ENCODE measurements around the gene STAT6. TPM values are rescaled to one million over a fixed set of nuclear protein-coding genes. Genes with fewer than 3 reads are reported as not detected.

Gene STAT6
- total and polyA plus RNA-seq, 2 experiments from 2014 or later: 78.9 to 80.0 TPM

DNA sequence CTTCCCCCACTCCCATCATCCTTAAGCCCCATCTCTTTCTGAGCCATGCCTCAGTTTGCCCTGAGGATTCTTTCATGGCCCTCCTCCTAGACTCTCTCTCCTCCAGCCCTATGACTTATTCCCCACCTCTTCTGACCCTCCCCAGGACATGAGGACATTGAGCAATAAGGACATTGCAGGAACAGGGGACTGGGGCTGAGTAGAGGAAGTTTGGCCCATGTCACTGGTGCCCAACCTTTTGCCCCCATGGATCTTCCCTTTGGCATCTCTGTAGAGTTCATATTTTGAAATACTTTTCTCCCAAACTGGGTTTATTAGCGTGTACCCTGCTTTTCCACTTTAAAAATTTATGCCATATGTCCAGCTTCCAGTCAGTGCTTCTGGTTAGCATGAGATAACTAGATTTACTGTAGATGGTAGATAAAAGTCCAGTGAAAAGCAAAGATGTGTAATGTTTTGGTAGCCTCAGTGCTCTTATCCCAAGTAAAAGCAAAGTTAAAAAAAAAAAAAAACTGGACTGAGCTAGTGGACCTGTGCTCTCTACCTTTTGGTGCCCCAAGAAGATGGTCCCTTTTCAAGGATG lies 42.3 kb upstream of the STAT6 start:
- Histone ChIP-seq H3K36me3 (replicated peaks; ENCODE audit: insufficient read depth, low read depth) (no peaks in the 10 kb centered on the region), H3K4me3 (no peak overlapping the region), H3K9me3 (ENCODE audit: low read depth) (no peaks in the 10 kb centered on the region), H3K4me2 (no peak overlapping the region), H3K4me1 (ENCODE audit: insufficient read depth) (peaks cover 43% of the 10 kb centered on the region), H3K9me2 (replicated peaks; ENCODE audit: insufficient read depth) (no peaks in the 10 kb centered on the region), H2AFZ (no peak overlapping the region), H3K79me2 (peaks cover 31% of the 10 kb centered on the region), H4K20me1 (ENCODE audit: insufficient read depth, poor library complexity, severe bottlenecking) (no peaks in the 10 kb centered on the region), H3K27ac (no peak overlapping the region), H3K27me3 (no peaks in the 10 kb centered on the region)
- TF ChIP-seq EZH2phosphoT487 (IDR thresholded peaks at IDR 0.05; ENCODE audit: low read depth, severe bottlenecking, unreplicated experiment): no peak
- TF ChIP-seq, protein P1, sequence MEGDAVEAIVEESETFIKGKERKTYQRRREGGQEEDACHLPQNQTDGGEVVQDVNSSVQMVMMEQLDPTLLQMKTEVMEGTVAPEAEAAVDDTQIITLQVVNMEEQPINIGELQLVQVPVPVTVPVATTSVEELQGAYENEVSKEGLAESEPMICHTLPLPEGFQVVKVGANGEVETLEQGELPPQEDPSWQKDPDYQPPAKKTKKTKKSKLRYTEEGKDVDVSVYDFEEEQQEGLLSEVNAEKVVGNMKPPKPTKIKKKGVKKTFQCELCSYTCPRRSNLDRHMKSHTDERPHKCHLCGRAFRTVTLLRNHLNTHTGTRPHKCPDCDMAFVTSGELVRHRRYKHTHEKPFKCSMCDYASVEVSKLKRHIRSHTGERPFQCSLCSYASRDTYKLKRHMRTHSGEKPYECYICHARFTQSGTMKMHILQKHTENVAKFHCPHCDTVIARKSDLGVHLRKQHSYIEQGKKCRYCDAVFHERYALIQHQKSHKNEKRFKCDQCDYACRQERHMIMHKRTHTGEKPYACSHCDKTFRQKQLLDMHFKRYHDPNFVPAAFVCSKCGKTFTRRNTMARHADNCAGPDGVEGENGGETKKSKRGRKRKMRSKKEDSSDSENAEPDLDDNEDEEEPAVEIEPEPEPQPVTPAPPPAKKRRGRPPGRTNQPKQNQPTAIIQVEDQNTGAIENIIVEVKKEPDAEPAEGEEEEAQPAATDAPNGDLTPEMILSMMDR (IDR thresholded peaks at IDR 0.05; ENCODE audit: poor library complexity): no peak
- TF ChIP-seq EZH2 (IDR thresholded peaks at IDR 0.05; ENCODE audit: borderline replicate concordance): no peak
- DNase-seq (ENCODE audit: low spot score): no peak
- 81% methylated on average over 1 of the region's 1 CpG for WGBS (ENCODE audit: low lambda C conversion rate, missing lambda C conversion rate)

DNA sequence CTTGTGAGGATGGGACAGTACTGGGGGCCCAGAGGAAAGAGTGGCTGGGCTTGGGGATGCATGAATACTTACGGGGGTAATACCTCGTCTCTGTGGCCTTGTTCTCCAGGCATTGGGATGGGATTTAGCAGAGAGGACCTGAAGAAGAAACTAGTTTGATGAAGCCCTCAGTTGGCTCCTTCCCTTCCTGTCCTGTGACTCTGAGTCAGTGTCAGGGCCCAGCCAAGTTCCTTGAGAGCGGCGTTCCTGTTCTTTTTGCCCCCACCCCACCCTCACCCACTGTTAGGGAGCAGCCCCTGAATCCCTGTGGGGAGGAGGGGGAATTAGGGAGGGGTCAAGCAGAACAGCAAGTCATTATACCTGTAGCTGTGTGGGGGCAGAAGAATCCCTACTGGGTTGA lies 41.5 kb upstream of the STAT6 start:
- Histone ChIP-seq H3K4me3 (no peak overlapping the region), H3K9me3 (ENCODE audit: low read depth) (no peaks in the 10 kb centered on the region), H3K27ac (peak overlapping the region; percentile 98), H3K9me2 (replicated peaks; ENCODE audit: insufficient read depth) (no peaks in the 10 kb centered on the region), H2AFZ (no peak overlapping the region), H3K79me2 (peaks cover 31% of the 10 kb centered on the region), H4K20me1 (ENCODE audit: insufficient read depth, poor library complexity, severe bottlenecking) (no peaks in the 10 kb centered on the region), H3K4me1 (ENCODE audit: insufficient read depth) (peaks cover 51% of the 10 kb centered on the region), H3K4me2 (peak overlapping the region; percentile 40), H3K27me3 (no peaks in the 10 kb centered on the region), H3K36me3 (replicated peaks; ENCODE audit: insufficient read depth, low read depth) (no peaks in the 10 kb centered on the region)
- DNase-seq (ENCODE audit: low spot score): no peak
- TF ChIP-seq EZH2 (IDR thresholded peaks at IDR 0.05; ENCODE audit: borderline replicate concordance): no peak
- 98% methylated on average over 4 of the region's 4 CpGs for WGBS (ENCODE audit: low lambda C conversion rate, missing lambda C conversion rate)

DNA sequence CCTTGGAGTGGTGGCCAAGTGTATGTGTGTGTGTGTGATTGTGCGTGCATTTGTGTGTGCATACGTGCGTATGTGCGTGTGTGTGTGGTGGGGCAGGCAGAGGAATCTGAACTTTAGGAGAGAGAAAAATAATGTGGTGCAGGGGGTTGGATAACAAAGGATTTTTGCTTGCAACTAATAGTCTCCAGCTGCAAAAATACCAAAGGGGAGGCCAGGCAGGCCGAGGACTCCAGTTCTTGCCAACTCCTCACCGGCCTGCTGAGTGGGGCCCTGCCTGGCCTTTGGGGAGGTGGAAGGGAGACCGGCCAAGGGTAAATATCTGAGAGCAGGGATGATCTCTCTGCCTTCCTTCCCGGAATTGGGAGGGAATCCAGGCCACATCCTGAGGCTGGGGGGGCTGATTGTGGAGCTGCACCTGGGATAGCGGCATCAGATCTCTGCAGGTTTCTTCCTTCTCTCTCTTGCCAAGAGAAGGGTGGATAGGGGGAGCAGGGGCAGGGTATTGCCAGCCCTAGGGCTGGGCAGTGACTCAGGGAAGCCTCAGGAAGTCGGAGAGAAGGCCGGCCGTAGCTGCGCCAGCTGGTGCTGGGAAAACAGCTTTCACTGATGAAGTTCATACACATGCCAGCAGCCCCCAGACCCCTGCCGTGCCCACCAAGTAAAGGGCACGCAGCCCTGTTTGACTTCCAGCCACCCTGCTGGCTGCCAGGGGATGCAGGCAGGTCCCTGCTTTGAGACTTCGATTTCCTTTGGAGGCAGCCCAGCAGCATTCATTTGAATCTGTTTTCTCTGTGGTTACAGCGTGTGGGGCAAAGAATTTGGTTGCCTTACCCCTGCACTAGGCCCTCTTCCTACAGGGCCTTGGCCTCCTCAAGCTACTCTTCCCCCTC lies 40.8 kb upstream of the STAT6 start:
- Histone ChIP-seq H3K27ac (peak overlapping the region; percentile 98), H4K20me1 (ENCODE audit: insufficient read depth, poor library complexity, severe bottlenecking) (no peaks in the 10 kb centered on the region), H3K4me2 (peak overlapping the region; percentile 40), H3K9me2 (replicated peaks; ENCODE audit: insufficient read depth) (no peaks in the 10 kb centered on the region), H3K79me2 (peaks cover 31% of the 10 kb centered on the region), H2AFZ (no peak overlapping the region), H3K4me3 (no peak overlapping the region), H3K9me3 (ENCODE audit: low read depth) (no peaks in the 10 kb centered on the region), H3K36me3 (replicated peaks; ENCODE audit: insufficient read depth, low read depth) (no peaks in the 10 kb centered on the region), H3K27me3 (no peaks in the 10 kb centered on the region), H3K4me1 (ENCODE audit: insufficient read depth) (peaks cover 57% of the 10 kb centered on the region)
- DNase-seq (ENCODE audit: low spot score): no peak
- WGBS (ENCODE audit: low lambda C conversion rate, missing lambda C conversion rate): 80% methylated on average over 17 of the region's 17 CpGs
- TF ChIP-seq EZH2phosphoT487 (IDR thresholded peaks at IDR 0.05; ENCODE audit: low read depth, severe bottlenecking, unreplicated experiment): no peak
- TF ChIP-seq EZH2 (IDR thresholded peaks at IDR 0.05; ENCODE audit: borderline replicate concordance): no peak
- TF ChIP-seq, protein P1 (IDR thresholded peaks at IDR 0.05; ENCODE audit: poor library complexity): no peak

DNA sequence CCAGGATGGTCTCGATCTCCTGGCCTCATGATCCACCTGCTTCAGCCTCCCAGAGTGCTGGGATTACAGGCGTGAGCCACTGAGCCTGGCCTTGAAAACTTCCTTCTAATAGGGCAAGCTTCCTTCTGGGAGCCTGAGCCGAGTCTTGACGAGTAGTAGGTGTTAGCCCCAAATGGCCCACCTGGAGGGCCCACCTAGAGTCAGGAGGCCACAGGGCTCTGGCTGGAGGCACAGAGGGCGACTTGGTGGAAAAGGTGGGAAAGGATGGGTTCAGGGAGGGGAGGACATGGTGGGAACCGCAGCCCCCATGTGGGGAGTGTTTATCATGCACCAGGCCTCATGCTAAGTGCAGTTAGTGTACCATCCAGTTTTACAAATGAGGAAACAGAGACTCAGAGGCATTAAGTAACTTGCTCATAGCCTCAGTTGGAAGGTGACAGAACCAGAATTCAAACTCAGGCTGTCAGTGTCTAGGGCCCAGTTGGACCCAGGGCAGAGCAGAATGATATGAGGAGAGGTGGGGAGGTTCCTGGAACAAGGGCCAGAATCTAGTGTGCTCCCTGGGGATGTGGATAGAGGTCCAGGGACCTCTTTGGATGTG lies 39.3 kb upstream of the STAT6 start:
- Histone ChIP-seq H3K36me3 (replicated peaks; ENCODE audit: insufficient read depth, low read depth) (no peaks in the 10 kb centered on the region), H3K9me2 (replicated peaks; ENCODE audit: insufficient read depth) (no peaks in the 10 kb centered on the region), H2AFZ (no peak overlapping the region), H3K4me3 (no peak overlapping the region), H3K9me3 (ENCODE audit: low read depth) (no peaks in the 10 kb centered on the region), H3K4me1 (ENCODE audit: insufficient read depth) (peaks cover 70% of the 10 kb centered on the region), H3K27ac (peak overlapping the region; percentile 98), H3K79me2 (peaks cover 36% of the 10 kb centered on the region), H4K20me1 (ENCODE audit: insufficient read depth, poor library complexity, severe bottlenecking) (no peaks in the 10 kb centered on the region), H3K4me2 (no peak overlapping the region), H3K27me3 (no peaks in the 10 kb centered on the region)
- no peak for DNase-seq (ENCODE audit: low spot score)
- TF ChIP-seq EZH2 (IDR thresholded peaks at IDR 0.05; ENCODE audit: borderline replicate concordance): no peak
- no peak for TF ChIP-seq EZH2phosphoT487 (IDR thresholded peaks at IDR 0.05; ENCODE audit: low read depth, severe bottlenecking, unreplicated experiment)
- TF ChIP-seq, protein P1 (IDR thresholded peaks at IDR 0.05; ENCODE audit: poor library complexity): no peak
- 92% methylated on average over 6 of the region's 6 CpGs for WGBS (ENCODE audit: low lambda C conversion rate, missing lambda C conversion rate)

All from hepatocyte (in vitro differentiated cells).